HL-60 (cell line): Measurements from ENCODE around the gene MAPRE3.

Experiments
- DNase-seq, 2 experiments: peaks; one replicate each; pipeline ENCODE4 v3.0.0-alpha.2; 2010 to 2020; ENCODE audit warnings: low read depth in 1 of 2, low spot score in 1 of 2
- H3K27ac ChIP-seq: fragments of 250-450 bp; sonication (Bioruptor Pico); replicated peaks from 2 replicates; pipeline ENCODE4 v1.5.1; 2020; ENCODE audit warnings: mild to moderate bottlenecking, moderate library complexity
- H3K27me3 ChIP-seq: fragments of 250-450 bp; sonication (Bioruptor Pico); 2 replicates; pipeline ENCODE4 v1.5.1; 2021; ENCODE audit warnings: mild to moderate bottlenecking, moderate library complexity; ENCODE audit not compliant: insufficient read depth, poor library complexity, severe bottlenecking
- H3K4me3 ChIP-seq: replicated peaks from 2 replicates; pipeline ENCODE4 v1.5.1; 2011; ENCODE audit warnings: mild to moderate bottlenecking, control low read depth, low read length; ENCODE audit not compliant: insufficient read depth
- CTCF ChIP-seq: IDR thresholded peaks from one replicate; pipeline ENCODE4 v1.5.1; 2011; ENCODE audit warnings: low read length, control low read depth, inconsistent platforms; ENCODE audit not compliant: insufficient read depth
- GABPA ChIP-seq: IDR thresholded peaks from 2 replicates; pipeline ENCODE4 v1.6.1; 2012; ENCODE audit warnings: low read depth
- POLR2AphosphoS5 ChIP-seq: IDR thresholded peaks from 2 replicates; pipeline ENCODE4 v1.6.1; 2012; ENCODE audit warnings: low read depth
- SPI1 ChIP-seq: IDR thresholded peaks from 2 replicates; pipeline ENCODE4 v1.6.1; 2012; ENCODE audit warnings: low read depth, mild to moderate bottlenecking, borderline replicate concordance
- TF ChIP-seq, protein P1 (sequence below): IDR thresholded peaks from 2 replicates; pipeline ENCODE4 v1.6.1; 2012; ENCODE audit warnings: low read depth; ENCODE audit not compliant: insufficient replicate concordance

MAPRE3 gene

DNA sequence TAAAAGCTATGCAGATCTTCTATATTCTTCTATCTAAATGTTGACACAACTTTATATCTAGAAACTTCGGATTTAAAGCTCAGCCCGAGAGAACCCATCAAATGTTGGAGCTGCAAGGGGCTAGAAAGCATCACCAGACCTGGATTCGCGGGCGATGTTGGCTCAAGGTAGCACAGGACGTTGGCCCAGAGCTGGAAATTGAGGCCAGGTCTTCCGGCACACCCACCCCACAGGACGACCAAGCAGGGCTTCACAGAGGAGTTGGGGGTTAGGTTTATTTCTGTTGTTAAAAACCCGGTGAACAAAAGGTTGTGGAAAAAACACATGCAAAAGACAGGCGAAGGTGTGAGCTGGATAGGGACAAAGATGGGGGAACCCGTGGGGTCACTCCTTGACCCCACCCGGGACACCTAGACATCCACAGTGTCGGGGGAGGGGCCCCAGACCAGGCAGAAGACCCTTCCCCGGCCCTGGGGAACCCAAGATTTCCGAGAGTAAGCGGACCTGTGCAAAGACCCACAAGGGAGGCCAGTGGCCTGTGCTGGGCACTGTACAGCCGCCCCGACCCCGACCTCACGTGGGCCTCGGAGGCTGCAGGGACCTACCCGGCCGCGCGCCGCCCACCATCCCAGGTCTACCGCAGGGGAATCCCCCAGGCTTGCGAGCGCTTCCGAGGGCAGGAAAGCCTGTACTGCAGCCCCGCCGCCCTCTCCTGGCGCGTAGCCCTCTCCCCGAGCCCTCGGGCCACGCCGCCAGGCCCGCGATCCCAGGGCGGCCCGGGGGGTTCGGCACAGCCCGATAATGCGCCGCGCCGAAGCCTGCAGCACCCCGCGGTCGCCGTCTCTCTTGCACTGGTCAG, 79.2 kb downstream of the MAPRE3 start:
- Histone ChIP-seq H3K27ac (peak overlapping the region; percentile 82), H3K4me3 (peak overlapping the region; percentile 98), H3K27me3 (no peaks in the 10 kb centered on the region)
- no peak for DNase-seq
- TF ChIP-seq, protein P1, sequence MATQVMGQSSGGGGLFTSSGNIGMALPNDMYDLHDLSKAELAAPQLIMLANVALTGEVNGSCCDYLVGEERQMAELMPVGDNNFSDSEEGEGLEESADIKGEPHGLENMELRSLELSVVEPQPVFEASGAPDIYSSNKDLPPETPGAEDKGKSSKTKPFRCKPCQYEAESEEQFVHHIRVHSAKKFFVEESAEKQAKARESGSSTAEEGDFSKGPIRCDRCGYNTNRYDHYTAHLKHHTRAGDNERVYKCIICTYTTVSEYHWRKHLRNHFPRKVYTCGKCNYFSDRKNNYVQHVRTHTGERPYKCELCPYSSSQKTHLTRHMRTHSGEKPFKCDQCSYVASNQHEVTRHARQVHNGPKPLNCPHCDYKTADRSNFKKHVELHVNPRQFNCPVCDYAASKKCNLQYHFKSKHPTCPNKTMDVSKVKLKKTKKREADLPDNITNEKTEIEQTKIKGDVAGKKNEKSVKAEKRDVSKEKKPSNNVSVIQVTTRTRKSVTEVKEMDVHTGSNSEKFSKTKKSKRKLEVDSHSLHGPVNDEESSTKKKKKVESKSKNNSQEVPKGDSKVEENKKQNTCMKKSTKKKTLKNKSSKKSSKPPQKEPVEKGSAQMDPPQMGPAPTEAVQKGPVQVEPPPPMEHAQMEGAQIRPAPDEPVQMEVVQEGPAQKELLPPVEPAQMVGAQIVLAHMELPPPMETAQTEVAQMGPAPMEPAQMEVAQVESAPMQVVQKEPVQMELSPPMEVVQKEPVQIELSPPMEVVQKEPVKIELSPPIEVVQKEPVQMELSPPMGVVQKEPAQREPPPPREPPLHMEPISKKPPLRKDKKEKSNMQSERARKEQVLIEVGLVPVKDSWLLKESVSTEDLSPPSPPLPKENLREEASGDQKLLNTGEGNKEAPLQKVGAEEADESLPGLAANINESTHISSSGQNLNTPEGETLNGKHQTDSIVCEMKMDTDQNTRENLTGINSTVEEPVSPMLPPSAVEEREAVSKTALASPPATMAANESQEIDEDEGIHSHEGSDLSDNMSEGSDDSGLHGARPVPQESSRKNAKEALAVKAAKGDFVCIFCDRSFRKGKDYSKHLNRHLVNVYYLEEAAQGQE = no peak
- TF ChIP-seq GABPA = no peak
- TF ChIP-seq CTCF = no peak
- TF ChIP-seq SPI1 = no peak
- no peak; the same call in 1 of the 2 replicates for TF ChIP-seq POLR2AphosphoS5

DNA sequence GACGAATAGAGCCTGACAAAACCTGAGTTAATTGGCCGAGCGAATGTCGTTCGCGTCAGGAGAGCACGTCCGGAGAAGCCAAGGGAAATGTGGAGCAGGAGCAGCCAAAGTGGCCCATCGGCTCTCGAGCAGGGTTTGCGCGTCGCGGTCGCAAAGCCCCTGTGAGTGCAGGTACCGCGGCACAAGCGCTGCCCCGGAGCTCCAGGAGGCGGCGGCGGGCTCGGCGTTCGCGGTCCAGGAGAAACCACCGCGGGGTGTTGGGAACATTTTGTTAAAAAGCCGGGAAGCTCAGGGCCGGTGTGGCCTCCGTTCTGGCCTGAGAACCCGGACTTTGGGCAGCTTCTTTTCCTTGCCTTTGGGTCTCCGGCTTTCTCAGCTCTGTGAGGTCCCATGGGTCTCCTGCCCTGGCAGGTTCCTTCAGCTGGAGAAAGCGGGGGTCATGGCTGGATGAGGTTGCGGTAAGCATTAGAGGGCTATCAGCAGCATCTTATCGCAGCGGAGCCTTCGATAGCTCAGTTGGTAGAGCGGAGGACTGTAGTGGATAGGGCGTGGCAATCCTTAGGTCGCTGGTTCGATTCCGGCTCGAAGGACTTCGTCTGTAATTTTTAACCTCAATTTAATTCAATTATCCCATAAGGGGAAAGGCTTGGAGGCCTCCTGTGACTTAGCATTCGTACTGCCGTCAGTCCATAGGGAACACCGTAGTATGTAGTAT, 80.0 kb downstream of the MAPRE3 start:
- no peaks in the 10 kb centered on the region for H3K27me3 ChIP-seq
- peak overlapping the region; percentile 82 for H3K27ac ChIP-seq
- DNase-seq = peak; percentile 87 to 89
- TF ChIP-seq, protein P1 = no peak
- TF ChIP-seq GABPA (no peak; the same call in 1 of the 2 replicates), CTCF (no peak), SPI1 (no peak), POLR2AphosphoS5 (no peak)
- peak overlapping the region; percentile 98 for H3K4me3 ChIP-seq

GRCh38 chr2:27050996-27051901, 80.8 kb downstream of the MAPRE3 start, which contains the start of gene AGBL5:
Gene AGBL5 (plus strand): TSS chr2:27051668. CDS start chr2:27052959, 1,291 bp downstream.
- no peaks in the 10 kb centered on the region for H3K27me3 ChIP-seq
- H3K27ac ChIP-seq = peak within 1 kb of the TSS; percentile 82
- TF ChIP-seq POLR2AphosphoS5 (peak; percentile 74), SPI1 (0 out of 2 replicates have a peak, but pooled peaks have one; percentile 6), CTCF (no peak), GABPA (no peak; the same call in 1 of the 2 replicates)
- TF ChIP-seq, protein P1 = no peak
- H3K4me3 ChIP-seq = peak within 1 kb of the TSS; percentile 98
- DNase-seq = peak; percentile 92 to 98
